ENCODE measurements around the gene TFRC. TPM values are rescaled to one million over a fixed set of nuclear protein-coding genes. Genes with fewer than 3 reads are reported as not detected.
A peak's percentile ranks its signal among the peaks of the same experiment; 100 is the strongest.
"Not testable (repeated sequence)": the region's sequence is repeated elsewhere in the genome, so short reads cannot be mapped to it uniquely, and the experiment has no call there.

Gene TFRC
- total and polyA plus RNA-seq, 7 donors = 11.4 to 85.1 (median 51.0) TPM

DNA sequence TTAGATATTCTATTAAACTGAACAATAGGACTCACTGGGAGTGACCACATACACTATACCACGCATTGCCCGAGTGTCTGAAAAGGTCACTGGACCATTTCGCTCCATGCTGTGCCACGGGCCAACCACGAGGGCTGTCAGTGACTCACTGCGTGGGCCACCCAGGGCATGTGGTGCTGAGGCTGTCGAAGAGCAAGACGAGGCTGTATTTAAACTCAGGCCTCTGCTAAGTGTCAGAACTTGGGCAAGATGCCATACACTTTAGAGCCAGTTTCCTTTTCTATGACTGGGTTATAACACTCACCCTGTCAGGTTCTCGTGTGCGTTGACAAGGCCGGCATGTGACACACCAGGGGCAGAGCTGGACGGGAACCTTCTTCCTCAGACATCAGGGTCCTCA is 62.3 kb downstream of the TFRC start:
- H3K27ac ChIP-seq; H3K4me1 ChIP-seq; H3K4me3 ChIP-seq; H3K27me3 ChIP-seq; DNase-seq; H3K9me3 ChIP-seq; intact Hi-C loops (cut with DNase I); H3K36me3 ChIP-seq: not testable (repeated sequence)
- peak in 3 of 4 donors; percentile 15 to 46 (median 44) for TF ChIP-seq POLR2AphosphoS5 (IDR thresholded peaks at IDR 0.05)
- WGBS, 2 donors = 56 to 63% methylated on average over 12 of the region's 12 CpGs

DNA sequence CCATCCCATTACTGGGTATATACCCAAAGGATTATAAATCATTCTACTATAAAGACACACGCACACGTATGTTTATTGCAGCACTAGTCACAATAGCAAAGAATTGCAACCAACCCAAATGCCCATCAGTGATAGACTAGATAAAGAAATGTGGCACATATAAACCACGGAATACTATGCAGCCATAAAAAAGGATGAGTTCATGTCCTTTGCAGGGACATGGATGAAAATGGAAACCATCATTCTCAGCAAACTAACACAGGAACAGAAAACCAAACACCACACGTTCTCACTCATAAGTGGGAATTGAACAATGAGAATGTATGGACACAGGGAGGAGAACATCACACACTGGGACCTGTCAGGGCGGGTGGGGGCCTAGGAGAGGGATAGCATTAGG is 63.7 kb downstream of the TFRC start:
- H3K4me3 ChIP-seq; H3K36me3 ChIP-seq; DNase-seq; intact Hi-C loops (cut with DNase I); H3K27me3 ChIP-seq; H3K9me3 ChIP-seq; H3K4me1 ChIP-seq; H3K27ac ChIP-seq: not testable (repeated sequence)
- 89 to 93% methylated on average over 5 of the region's 5 CpGs for WGBS, 2 donors

DNA sequence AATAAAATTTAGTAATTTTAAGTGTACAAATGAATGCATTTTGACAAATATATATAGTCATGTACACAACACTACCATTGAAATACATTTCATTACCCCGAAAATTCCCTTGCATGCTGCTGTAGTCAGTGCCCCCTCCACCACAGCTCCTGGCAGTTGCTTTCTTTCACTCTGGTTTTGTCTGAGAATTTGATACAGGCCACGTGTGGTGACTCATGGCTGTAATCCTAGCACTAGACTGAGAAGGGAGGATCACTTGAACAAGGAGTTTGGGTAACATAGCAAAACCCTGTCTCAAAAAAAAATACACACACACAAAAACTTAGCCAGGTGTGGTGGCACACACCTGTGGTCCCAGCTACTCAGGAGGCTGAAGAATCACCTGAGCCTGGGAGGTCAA is 65.4 kb downstream of the TFRC start:
- Histone ChIP-seq H3K9me3 (no peaks in the 10 kb centered on the region), H3K27me3 (no peaks in the 10 kb centered on the region), H3K4me1 (peaks cover 0 to 7% (median 2%) of the 10 kb centered on the region in 4 donors), H3K27ac (no peak overlapping the region), H3K4me3 (no peak overlapping the region), H3K36me3 (no peaks in the 10 kb centered on the region)
- no peak for DNase-seq
- intact Hi-C loops (cut with DNase I) = no loop called here
- TF ChIP-seq POLR2AphosphoS5 (IDR thresholded peaks at IDR 0.05) (no peak), EP300 (IDR thresholded peaks at IDR 0.05) (no peak), POLR2A (IDR thresholded peaks at IDR 0.05) (no peak)
- TF ChIP-seq, protein P1, sequence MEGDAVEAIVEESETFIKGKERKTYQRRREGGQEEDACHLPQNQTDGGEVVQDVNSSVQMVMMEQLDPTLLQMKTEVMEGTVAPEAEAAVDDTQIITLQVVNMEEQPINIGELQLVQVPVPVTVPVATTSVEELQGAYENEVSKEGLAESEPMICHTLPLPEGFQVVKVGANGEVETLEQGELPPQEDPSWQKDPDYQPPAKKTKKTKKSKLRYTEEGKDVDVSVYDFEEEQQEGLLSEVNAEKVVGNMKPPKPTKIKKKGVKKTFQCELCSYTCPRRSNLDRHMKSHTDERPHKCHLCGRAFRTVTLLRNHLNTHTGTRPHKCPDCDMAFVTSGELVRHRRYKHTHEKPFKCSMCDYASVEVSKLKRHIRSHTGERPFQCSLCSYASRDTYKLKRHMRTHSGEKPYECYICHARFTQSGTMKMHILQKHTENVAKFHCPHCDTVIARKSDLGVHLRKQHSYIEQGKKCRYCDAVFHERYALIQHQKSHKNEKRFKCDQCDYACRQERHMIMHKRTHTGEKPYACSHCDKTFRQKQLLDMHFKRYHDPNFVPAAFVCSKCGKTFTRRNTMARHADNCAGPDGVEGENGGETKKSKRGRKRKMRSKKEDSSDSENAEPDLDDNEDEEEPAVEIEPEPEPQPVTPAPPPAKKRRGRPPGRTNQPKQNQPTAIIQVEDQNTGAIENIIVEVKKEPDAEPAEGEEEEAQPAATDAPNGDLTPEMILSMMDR (IDR thresholded peaks at IDR 0.05) = no peak
- WGBS, 2 donors = 74 to 81% methylated on average over 2 of the region's 2 CpGs

DNA sequence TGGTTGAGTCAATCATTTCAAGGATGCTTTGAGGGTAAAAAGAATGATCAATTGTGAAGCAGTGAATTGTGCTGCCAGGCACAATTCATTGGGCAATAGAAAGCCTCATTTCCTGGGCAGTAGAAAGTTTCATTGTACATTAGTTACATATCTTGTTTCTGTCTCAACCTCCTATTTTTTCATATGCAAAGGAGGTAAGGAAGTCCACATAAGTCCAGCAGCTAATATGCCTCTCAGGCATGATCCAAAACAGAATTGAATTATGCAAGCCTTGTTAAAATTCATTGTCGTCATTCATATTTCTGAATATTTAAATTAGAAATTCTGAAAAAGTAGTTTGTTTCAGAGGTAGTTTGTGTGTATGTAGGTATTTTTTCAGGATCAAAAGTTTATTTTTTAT is 65.8 kb downstream of the TFRC start:
- H3K27ac ChIP-seq = no peak overlapping the region
- no peaks in the 10 kb centered on the region for H3K9me3 ChIP-seq
- H3K27me3 ChIP-seq = no peaks in the 10 kb centered on the region
- WGBS, 2 donors = 97% methylated on average over 1 of the region's 1 CpG
- DNase-seq = no peak
- H3K36me3 ChIP-seq = no peaks in the 10 kb centered on the region
- intact Hi-C loops (cut with DNase I) = no loop called here
- H3K4me1 ChIP-seq = peaks cover 0 to 7% (median 2%) of the 10 kb centered on the region in 4 donors
- TF ChIP-seq, protein P1 (IDR thresholded peaks at IDR 0.05) = no peak
- TF ChIP-seq POLR2AphosphoS5 (IDR thresholded peaks at IDR 0.05) (no peak), POLR2A (IDR thresholded peaks at IDR 0.05) (no peak), EP300 (IDR thresholded peaks at IDR 0.05) (no peak)
- no peak overlapping the region for H3K4me3 ChIP-seq

DNA sequence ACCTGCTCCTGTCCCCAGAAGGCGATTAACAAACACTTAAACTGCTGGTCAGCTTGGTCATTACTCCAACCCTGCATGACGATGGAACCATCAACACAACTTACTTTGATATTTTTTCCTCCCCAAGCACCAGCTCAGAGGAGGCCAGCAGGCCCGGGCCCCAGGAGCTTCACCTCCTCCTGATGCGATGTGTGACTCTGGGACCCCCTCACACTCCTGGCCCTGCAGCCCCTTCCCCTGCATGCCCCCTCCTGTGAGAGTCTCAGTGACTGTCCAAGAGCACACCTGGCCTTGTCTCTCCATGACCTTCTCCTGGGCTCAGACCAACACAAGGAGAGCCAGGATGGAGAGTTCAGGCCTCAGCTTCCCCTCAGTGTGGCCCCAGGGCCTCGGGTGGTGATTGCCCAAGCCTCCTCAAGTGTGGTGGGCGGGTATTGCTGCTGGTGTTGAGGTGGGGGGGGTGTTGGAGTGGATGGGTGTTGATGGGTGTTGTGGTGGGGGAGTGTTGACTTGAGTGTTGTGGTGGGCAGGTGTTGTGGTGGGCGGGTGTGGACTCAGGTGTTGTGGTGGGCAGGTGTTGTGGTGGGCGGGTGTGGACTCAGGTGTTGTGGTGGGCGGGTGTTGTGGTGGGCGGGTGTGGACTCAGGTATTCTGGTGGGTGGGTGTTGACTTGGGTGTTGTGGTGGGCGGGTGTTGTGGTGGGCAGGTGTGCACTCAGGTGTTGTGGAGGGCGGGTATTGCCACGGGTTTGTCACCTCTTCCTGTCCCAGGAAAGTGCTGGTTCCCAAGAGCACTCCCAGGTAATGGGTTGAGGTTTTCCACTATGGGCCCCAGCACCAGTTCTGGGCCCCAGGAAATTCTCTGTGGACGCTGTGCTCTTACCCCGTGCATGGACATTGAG is 68.1 kb downstream of the TFRC start:
- H3K4me3 ChIP-seq = no peak overlapping the region
- WGBS, 2 donors = 87 to 90% methylated on average over 15 of the region's 15 CpGs
- no peaks in the 10 kb centered on the region for H3K36me3 ChIP-seq
- no peak for DNase-seq
- no peak overlapping the region for H3K27ac ChIP-seq
- intact Hi-C loops (cut with DNase I) = no loop called here
- TF ChIP-seq, protein P1 (IDR thresholded peaks at IDR 0.05) = no peak
- no peak for TF ChIP-seq POLR2A (IDR thresholded peaks at IDR 0.05)
- H3K9me3 ChIP-seq = no peaks in the 10 kb centered on the region
- peaks cover 0 to 2% (median 0%) of the 10 kb centered on the region in 3 donors for H3K27me3 ChIP-seq
- H3K4me1 ChIP-seq = no peaks in the 10 kb centered on the region
